Kidney (tissue), 2 donors: Measurements from ENCODE around the gene MT1HL1. TPM values are rescaled to one million over a fixed set of nuclear protein-coding genes. Genes with fewer than 3 reads are reported as not detected.

Source experiments
- polyA plus RNA-seq: library from polyadenylated mRNA; stranded (reverse); fragments of 350-450 nt; fragmentation: Illumina TruSeq; extraction: RNeasy Lipid Tissue Mini Kit (QIAGEN cat#74804); gene quantifications from one replicate; pipeline ENCODE4 v1.2.3, GENCODE V29; 2014; ENCODE audit warnings: low read depth, low replicate concordance; ENCODE audit not compliant: insufficient read depth
- total RNA-seq: library from RNA; stranded (reverse); fragmentation: NEBNext Ultra II Directional; extraction: Animal tissue kit (Norgen Biotek cat#: 25700); gene quantifications from one replicate; pipeline ENCODE4 v1.2.1, GENCODE V29; 2021
- donor health status: DM: yes; HTN: yes; CAD: no.

Gene MT1HL1
- total and polyA plus RNA-seq, 2 donors from 2014 or later, result not detected

Other genes starting within 250 kb of the MT1HL1 start
- 61.0 TPM for gene MTR, start 209.1 kb downstream of the MT1HL1 start, total RNA-seq
- gene MTR, start 209.1 kb downstream of the MT1HL1 start, polyA plus RNA-seq, result 7.6 TPM
- gene RYR2, start 37.7 kb upstream of the MT1HL1 start, total RNA-seq, result 0.60 TPM
- gene RYR2, start 37.7 kb upstream of the MT1HL1 start, polyA plus RNA-seq, result 0.28 TPM